NOMO-1 treated with DMSO at 0.1 percent for 48 hours (cell line): ENCODE measurements around the gene CTNNA3.

Experiments used
- DNase-seq: peaks from one replicate; lab custom pipeline; 2025; ENCODE audit not compliant: unreplicated experiment; lab: John Stamatoyannopoulos, UW

CTNNA3 gene

DNA sequence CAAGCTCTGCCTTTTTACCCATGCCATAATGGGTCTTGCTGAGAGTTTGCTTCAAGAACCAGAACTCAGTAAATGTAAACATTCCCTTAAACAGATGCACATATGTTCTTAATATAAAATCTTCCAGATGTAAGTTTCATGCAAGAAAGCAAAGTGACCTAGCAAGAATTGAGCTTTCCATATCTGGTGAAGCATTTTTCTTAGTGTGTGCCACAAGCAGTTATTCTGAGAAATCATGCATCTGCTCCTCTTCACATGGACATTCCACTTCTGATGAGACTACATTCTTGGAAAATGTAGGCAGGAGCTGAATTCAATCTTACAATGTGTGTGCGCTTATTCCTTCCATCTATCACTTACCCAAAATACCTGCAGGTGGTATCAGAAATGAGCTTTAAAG is 997.9 kb downstream of the CTNNA3 start:
- DNase-seq: no peak

DNA sequence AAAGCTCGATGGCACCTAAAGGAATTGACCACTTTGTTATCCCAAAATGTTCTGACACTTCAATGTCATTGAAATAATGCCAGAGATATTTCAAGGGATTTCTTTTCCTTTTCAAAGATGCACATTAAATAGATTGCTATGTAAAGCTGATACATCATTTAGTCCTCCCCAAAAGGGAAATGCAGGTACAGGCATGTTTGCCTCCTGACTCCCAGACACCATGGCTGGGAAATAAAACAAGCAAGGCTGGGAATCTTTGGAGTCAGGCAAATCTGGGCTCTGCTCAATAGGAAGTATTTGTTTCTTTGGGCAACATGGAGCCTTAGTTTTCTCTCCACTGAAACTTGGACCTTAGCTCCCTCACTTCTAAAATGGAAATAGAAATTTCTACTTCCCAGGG is 1000.9 kb downstream of the CTNNA3 start:
- DNase-seq: no peak

DNA sequence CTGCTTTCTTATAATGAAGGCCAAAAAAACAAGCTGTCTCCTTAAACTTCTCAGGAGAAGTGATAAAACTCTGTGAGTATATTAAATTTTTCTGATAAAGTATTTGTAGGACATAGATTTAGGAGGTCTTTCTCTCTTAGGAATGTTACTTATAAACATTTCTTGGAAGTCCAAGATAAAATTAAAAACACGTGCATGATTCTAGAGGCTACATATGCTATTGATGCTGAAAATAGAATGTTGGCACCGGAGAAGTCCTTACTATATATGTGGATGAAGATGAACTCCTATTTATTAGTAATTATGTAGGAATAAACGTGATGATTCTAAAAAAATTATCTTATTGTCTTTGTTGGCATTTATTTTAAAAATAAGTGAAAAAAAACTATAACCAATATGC is 1011.4 kb downstream of the CTNNA3 start:
- no peak for DNase-seq

DNA sequence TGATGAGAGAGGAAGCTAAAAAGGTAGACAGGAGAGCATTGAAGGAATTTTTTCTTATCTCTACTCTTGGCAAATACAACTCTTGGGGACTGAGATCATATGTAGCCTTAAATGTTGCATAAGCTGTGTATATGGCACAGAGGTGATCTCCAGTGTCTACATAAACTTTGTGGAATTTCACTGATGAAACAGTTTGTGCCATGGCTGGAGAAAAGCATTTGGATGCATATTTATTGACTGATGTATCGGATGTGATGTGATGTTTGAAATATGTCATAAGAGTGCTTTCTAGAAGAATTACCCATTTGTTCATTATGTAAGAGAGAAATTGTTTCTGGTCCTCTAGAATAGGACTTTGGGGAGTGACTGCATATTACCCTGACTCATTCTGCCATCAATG is 1015.1 kb downstream of the CTNNA3 start:
- DNase-seq: no peak

DNA sequence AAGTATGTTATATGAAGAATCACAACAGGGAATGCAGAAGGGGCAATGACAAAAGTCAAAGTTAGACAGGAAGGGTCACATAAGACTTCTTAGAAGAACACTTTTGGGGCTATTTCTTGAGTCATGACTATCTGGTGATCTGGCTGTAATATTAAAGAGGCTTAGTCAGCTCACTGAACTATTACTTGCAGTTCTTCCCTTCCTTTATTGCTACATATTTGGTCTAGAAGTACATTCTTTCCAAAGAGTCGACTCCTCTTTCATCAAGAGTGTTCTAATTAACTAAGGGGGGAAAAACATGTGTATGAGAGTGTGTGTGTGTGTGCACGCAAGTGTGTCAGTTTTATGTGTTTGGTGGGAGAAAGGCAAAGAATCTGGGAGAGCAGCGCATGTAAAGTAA is 1017.5 kb downstream of the CTNNA3 start:
- no peak for DNase-seq

DNA sequence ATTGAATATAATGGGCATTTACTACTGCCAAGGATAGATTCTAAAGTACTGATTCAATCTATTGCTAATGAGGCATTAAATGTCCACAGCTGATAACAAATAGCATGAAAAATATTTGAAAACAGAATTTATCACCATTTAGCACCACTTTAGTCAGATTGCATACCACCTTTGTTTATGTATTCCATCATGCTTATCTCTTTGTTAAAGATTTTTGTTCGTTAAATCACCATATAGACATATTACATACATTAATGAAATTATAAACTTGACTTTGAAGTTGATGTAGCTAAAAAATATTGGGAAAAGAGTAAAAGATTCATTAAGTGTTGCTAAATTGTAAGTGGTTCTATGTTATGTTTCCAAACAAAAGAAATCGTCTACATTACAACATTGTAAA is 1022.9 kb downstream of the CTNNA3 start:
- no peak for DNase-seq

DNA sequence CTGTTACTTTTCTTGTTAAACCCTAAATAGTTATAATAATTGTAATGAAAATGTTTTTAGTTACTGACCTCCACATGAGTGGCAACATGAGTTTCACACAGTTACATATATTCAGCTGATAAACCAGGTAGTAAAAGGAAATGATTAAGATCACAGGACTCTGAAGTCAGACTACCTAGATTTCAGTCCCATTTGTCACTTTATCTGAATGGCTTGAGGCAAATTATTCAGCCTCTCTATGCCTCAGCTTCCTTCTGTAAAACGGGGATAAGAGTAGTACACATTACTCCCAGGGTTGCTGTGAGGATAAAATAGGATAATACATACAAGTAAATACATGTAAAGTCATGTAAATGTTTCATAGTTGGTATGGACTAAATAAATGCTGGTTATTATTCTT is 1024.4 kb downstream of the CTNNA3 start:
- DNase-seq: no peak

DNA sequence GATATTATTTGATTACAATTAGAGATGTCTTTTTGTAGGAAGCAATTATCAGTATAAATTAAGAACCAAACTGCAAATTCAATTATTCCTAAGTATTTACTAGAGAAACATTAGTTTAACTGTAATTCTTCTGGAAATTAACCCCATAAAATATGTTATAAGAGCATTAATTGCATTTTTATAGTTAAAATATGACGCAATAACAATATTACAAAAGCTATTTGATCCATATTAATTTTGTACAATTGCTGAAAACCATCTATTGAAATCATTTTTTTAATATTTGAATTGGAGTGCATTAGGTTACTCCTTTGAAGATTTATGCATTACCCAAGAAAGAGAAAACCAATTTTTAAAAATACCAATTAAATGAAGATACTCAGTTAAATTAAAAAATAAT is 1024.9 kb downstream of the CTNNA3 start:
- no peak for DNase-seq

DNA sequence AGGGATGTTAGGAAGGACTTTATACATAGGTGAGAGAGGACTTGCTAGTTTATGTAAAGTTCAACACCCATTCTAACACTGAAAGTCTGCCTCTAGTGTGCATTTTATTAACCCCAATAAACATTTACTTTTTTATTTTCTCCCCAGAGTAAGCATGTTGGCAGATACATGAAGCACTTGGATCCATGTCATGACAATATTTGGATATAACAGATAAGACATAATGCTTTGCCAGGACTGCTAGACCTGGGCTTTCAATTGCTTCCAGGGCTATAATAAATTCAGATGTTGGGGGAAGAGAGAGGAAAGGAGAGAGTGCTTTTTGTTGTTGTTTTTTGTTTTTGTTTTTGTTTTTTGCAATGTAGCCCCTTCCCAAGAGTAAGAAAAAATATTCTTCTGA is 1039.5 kb downstream of the CTNNA3 start:
- no peak for DNase-seq

DNA sequence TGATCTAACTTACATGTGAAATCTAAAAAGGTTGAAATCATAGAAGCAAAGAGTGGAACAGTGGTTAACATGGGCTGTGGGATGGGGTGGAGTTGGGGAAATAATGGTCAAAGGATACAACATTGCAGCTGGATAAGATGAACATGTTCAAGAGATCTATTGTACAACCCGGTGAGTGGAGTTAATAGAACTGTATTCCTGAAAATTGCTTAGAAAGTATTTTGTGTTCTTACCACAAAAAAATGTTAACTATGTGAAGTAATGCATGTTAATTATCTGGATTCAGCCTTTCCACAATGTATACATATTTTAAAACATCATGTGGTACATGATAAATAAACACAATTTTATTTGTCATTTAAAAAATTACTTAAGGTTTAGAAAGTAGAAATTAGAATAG is 1041.1 kb downstream of the CTNNA3 start:
- no peak for DNase-seq

DNA sequence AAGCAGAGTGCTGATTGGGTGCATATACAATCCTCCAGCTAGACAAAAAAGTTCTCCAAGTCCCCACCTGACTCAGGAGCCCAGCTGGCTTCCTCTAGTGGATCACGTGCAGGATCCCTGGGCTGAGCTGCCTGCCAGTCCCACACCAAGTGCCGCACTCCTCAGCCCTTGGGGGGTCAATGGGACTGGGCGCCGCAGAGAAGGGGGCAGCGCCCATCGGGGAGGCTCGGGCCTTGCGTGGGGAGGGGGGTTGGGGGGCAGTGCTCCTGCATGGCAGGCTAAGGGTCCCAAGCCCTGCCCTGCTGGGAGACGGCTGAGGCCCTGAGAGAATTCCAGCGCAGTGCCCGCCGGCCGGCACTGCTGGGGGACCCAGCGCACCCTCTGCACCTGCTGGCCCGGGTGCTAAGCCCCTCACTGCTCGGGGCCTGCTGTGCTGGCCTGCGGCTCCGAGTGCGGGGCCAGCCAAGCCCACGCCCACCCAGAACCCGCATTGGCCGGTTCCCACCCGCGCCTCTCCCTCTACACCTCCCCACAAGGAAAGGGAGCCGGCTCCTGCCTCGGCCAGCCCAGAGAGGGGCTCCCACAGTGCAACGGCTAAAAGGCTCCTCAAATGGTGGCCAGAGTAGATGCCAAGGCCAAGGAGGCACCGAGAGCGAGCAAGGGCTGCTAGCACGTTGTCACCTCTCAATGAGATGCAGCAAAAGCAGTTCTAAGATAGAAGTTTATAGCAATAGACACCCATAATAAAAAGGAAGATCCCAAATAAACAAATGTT is 1044.5 kb downstream of the CTNNA3 start:
- no peak for DNase-seq

DNA sequence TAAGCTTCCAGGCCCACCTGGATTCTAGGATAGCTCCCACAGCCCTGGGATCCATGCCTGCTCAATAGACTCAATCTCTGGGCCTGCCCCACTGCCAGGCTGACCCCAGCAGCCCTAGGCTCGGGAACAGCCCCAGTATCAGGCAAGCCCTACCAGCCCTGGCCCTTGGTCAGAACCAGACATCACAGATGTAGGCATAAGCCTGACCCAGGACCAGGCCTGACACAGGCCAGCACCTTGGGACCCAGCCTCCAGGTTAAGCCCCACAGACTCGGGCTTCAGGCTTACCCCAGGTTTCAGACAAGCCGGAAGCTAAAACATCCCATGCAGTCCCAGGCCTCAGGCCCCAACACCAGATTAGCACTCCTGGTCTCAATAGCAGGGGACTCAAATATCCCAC is 1046.4 kb downstream of the CTNNA3 start:
- no peak for DNase-seq

DNA sequence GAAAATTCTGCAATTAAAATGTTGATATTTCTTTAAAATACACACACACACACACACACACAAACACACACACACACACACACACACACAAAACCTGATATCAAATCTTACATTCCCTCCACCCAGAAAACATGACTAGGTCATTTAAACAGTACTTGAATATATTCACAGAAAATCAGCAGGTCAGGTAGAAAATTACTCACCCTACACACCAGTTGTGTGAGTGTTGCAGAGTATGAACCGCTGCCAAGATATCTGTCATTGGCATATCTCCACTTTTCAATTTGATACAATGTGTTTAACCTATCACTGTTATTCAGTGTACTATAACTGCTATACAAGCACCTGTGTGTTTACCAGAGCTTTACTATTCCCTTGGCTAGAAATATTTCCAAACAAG is 1053.8 kb downstream of the CTNNA3 start:
- no peak for DNase-seq

DNA sequence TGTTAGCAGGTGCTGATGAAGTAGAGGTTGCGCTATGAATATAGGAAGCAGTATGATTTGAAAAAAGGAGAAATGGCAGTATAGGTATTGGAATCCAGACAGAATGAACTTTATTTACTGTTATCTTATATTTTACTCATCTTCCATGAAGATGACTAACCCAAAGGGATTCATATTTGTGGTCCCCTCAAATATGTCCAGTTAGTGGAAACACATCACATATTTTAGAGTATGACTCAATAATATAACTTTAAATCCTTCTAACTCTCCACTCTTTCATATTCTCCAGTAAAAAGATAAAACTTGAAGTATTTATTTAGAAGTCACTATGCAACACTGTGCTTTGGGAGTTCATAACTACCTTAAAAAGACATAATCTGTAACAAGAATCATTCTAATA is 1056.6 kb downstream of the CTNNA3 start:
- DNase-seq: no peak

DNA sequence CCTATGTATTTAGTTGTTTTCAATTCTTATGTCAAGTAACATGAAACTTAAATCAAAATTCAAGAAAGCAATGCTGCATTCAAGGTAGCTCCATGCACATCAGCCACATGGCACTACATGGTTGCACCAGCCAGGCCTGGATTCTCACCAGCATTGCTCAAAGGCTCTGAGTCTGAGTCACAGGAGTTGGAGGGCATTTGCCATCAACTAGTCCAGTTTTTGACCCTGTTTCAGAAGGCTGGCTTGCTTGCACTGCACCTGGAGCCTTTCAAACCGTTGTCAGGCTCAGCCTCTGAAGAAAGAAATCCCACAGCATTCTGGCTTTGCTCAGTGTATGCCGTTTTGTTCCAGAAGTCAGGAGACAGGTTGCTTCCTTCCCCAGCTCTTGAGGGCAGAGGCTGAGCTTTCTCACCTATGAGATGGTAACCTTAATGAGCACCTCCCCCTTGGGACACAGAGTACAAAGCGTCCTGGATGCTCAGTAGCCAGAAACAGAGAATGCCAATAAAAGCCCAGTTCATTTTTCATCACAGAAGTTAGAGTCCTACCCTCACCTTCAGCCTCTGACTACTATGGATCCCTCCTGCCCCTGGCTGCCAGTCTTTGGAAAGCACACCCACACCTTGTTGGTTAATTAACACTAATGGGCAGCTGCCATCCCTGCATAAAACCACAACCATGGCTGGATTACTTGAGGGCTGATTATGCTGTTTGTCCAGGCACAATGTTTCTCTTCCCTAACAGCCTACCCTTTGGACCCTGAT is 1058.5 kb downstream of the CTNNA3 start:
- DNase-seq: no peak

DNA sequence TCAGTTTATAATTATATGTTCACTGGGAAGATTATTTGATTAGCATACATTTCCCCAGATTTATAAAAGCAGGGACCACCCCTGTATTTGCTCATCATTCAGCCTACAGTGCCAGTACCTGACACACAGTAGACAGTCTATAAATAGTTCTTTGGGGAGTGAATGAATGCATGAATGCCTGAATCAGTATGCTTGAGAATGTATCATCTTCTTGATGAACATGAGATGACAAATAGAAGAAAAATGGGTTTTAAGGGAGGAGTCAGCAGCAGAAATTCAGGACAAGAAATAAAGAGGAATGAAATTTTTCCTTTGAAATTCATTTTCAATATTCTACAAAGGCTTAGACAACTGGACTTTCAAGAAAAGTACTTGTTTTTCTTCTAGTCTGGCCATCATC is 1066.0 kb downstream of the CTNNA3 start:
- DNase-seq: no peak

DNA sequence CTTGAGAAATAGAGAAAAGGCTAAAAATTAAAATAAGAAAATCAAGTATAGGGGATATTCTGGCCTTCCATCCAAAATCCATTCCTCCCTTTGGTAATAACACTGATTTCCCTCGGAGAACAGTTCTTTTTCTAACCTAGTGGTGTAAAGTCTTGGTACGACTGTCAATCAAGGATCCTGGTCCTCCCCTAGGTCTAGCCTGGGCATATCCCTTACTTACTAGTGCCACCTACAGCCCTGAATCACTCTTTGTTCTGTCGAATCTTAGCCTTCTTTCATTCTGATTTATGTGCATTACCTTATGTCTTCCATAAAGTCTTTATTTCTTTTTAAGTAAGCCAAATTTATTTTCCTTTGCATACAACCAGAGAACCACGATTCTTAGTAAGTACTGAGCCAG is 1068.8 kb downstream of the CTNNA3 start:
- peak; percentile 0 for DNase-seq

DNA sequence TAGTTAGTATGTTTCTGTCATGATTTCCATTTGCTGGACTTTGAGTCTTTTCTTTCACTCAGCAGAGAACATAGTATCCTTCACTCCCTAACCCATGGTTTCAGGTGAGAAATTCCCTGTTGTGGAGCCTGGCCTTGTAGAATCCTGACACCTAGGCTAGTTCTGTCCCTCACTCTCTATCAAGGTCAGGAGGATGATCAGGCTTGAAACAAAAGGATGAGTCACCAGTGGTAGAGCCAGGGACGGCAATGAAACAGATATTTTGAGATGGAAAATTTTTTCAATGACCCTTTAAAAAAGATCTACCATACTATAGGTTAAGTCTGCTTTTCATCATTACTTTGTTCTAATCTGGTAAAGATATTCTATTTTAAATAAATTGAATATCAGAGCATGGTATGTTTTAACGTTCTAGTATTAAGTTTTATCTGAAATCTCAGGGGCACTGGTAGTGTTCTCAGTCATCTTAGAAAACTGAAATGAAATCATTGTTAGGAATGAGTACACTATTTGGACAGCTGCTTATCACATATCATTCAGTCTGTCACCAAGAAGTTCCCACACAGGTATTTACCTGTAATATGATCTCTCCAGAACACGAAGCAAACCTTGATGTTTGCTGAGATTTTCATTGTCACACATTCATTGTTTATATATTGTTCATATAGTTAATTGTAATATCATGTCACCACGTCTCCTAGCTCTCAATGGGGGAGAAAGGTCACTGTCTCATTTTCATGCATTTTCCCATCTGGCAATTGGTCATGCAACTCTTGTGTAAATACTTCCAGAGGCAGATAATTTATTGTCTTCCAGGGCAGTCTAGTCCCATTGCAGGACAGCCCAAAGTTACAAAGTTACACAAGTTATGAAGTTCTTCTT is 1070.0 kb downstream of the CTNNA3 start:
- DNase-seq: no peak

DNA sequence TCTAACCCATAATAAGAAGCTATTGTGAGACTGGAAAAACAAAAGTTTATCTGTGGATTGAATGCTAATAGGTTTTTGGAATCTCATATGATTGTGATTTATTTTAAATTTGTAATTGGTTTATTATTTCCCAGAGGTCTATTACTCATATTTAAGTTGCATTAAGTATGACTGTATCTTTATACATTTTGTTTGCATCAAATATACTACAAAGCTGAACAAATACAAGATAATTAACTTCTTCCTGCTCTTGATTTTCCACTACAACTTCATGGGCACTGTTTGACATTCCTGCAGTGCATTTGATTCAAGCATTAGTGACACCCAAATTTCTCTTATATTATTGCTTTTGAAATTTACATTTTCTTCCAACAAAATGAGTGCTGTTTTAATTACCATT is 1073.9 kb downstream of the CTNNA3 start:
- no peak for DNase-seq

DNA sequence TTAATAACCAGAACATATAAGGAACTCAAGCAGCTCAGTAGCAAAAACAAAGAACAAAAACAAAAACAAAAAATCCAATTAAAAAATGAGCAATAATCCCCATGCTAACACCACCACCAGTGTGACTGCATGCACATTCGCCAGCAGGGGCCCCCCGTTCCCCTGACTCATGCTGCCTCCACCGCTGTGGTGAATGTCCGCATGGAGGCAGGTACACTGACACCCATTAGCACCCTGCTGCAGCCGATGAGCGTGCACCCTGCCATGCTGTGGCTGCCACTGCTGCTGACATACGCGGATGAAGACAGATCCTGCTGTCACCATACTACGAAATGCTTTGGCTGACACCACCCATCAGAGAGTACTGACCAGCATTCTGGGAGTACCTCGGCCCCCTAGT is 1091.8 kb downstream of the CTNNA3 start:
- DNase-seq: no peak

DNA sequence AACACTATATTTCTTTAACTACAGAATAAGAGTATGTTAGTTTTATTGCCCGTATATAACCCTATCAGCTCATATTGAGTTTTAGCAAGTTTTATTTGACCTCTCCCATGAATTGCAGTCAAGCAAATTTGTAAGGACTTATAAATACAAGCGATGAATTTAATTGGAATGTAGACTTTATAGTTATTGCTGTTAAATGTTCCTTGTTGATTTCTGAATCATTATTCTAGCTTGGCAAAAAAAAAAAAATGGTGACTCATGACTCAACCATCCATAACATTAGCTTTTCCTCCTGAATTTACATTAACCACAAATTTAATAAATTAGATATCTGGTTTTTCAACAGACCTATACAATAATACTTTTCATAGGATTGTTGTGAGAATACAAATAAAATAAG is 1104.1 kb downstream of the CTNNA3 start:
- no peak for DNase-seq

DNA sequence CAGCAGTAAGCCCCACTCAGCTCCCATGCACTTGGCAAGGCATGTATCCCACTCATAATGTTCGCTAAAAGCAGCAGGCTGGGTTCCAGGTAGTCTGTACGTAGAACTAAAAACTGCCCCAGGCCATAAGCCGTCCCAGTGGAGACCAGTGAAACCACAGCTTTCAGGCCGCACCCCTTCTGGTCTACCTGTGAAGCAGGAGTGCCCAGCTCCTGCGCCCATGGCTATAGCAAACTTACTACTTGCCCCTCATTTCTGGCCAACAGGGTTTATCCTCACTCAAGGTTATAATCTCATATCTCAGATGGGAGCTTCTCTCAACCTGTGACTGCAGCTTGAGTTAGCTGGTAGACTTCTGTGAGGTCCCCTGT is 1108.3 kb downstream of the CTNNA3 start:
- DNase-seq: no peak
